HG03108 (cell line): ENCODE data around the gene RNF151.

Experiments
- ATAC-seq: cut with Tn5 transposase; IDR thresholded peaks from one replicate; pipeline ENCODE4 v1.9.1; 2021; ENCODE audit warnings: moderate library complexity; ENCODE audit not compliant: unreplicated experiment

Gene RNF151

DNA sequence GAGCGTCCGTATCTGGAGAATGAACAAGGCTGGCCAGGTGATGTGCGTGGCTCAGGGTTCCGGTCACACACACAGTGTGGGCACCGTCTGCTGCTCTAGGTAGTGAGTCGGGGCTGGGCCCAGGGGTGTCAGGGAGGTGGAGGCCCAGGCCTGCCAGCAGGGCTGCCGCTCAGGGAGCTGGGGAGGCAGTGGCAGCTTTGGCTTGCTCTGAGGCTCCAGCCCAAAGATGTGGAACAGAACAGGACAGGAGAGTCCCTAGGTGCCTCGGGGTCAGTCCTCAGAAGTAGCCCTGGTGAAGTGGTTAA, 9.5 kb downstream of the RNF151 start:
- no peak for ATAC-seq

- no peak for ATAC-seq
Measured at GRCh38 chr16:1976951-1977874, 10.6 kb downstream of the RNF151 start.

DNA sequence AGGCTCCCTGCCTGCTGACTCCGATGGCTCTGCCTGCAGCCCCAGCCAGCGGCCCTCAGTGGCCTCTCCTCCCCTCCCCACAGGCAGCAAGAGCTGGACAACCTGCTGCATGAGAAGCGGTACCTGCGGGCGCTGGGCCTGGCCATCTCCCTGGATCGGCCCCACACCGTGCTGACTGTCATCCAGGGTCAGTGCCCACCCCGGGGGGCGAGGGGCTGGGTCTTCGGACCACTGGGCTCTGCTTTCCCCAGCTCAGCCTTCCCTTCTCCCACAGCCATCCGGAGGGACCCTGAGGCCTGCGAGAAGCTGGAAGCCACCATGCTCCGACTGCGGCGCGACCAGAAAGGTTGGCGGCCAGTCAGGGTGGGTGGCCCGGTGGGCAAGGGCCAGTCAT, 11.2 kb downstream of the RNF151 start:
- no peak for ATAC-seq

- no peak for ATAC-seq
Measured at GRCh38 chr16:1978476-1979120, 11.9 kb downstream of the RNF151 start.

DNA sequence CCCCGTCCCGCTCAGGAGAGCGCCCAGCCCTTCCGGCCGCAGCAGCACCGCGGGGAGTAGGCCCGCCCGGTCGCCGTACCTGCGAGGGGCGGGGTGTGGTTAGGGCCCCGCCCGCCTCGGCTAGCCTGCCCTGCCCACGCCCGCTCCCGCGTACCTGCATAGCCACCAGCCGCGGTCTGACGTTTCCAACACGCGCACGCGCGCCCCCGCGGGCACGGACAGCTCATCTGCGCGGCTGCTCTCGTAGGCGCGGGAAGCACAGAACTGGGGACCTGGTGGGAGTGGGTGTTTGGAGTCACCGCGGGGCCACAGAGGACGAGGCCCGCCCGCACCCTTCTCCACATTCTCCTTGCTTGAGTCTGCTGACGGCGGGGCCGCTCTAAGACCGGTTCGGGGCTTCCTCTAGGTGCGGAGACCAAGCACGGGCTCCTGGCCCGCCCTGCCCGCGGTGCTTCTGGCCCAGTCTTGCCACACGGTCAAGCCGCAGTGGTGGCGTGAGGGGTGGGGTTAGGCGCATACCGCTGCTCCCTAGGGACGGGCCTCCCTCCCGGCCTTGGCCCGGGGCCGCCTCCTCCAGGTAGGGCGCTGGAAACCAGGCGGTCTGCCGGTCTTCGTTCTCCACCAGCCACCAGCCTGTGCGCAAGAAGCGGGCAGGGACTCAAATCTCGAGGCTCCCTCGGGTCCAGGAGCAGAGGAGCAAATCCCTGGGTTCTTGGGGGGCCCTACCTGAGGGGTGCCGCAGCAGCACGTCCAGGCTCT, 12.8 kb downstream of the RNF151 start:
- no peak for ATAC-seq

GRCh38 chr16:1980030-1980769, 13.5 kb downstream of the RNF151 start:
- ATAC-seq = no peak

DNA sequence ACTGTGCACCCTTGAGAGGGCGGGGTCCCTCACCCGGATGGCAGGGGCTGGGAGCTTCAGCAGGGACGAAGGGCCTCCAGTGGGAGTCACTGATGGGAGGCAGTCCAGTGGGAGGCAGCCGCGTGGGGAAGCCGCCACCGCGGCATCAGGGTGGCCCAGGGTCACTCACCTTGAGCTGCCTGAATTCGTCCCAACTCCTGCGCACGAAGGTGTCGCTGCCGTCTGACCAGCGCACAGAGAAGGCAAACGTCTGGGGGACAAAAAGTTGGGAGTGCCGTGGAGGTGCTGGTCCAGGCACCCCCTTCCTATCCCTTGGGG, 14.1 kb downstream of the RNF151 start:
- ATAC-seq = no peak

DNA sequence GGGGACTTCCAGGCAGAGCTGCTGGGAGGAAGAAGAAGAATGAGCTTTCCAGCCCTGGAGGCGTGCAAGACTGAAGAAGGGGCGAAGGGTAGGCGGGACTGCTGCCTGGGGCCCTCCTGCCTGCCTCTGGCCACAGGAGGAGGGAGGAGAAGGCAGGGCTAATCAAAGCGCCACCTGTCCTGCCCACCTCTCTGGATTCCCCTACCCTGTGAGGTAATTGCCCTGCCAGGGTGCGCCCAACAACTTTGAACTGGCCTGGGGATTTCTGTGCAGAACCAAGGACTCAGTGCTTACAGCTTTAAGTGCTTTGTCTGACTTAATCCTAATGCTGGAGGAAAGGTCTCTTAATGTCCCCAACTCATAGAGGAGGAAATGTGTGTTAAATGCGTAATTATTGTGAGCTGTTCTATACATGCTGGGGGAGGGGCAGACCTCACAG, 14.8 kb downstream of the RNF151 start, which contains the start of gene NOXO1:
NOXO1 (minus strand) TSS at position 72 of the 439 bp plus-strand sequence. CDS start 290 bp downstream, outside the sequence.
- no peak for ATAC-seq

DNA sequence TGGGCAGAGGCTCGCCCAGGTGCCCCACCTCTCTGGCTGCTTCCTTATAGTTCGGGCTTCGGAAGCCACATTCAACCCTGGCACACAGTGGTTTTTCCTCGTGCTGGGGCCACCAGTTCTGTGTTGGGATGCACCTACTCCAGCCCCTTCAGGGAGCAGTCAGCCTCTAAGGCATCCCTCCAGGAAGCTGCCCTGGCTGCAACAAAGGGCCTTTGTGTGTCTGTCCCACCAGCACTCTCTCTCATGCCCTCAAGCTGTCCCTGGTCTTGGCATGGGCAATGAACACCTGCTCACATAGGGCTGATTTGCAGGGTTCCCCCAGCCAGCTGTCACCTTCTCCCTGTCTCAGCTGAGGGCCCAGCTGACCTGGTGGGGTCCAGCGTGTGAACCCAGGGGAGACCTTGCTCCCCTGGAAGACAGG, 15.4 kb downstream of the RNF151 start:
- ATAC-seq = no peak

DNA sequence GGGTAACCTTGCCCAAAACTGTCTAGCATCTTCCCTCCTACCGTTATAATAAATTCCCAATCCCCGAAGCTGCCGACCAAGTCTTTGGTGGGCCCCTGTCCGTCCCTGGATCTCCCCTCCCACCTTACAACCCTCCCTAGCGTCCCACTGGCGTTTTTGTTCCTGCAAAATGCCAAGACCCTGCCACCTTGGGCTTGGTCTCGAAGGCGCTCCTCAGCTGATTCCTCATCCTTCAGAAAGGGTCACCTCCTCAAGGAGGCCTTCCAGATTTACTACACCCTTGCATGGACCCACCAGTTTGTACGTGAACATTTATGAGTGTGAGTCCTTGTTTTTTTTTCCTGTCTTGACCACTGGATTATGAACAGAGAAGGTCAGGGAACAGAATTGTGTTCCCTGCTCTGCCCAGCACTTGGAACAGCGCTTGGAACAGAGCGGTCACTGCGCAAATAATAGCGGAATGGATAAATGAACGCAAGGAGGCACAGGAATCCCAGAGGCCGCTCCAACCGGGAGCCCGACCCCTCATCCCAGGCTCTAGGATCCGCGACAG, 16.4 kb downstream of the RNF151 start:
- ATAC-seq = no peak

- ATAC-seq = peak; percentile 79
Measured at GRCh38 chr16:1983544-1984346, 17.1 kb downstream of the RNF151 start, which contains the start of gene GFER. Gene GFER (plus strand): TSS chr16:1984193. CDS start chr16:1984219, 26 bp downstream.

GRCh38 chr16:1984347-1985225, 17.9 kb downstream of the RNF151 start:
- no peak for ATAC-seq

- no peak for ATAC-seq
Measured at GRCh38 chr16:1985466-1986150, 19.0 kb downstream of the RNF151 start.

- ATAC-seq = no peak
Measured at GRCh38 chr16:1987198-1987597, 20.5 kb downstream of the RNF151 start.

GRCh38 chr16:1989209-1990100, 22.8 kb downstream of the RNF151 start, which contains the start of gene SYNGR3:
Gene SYNGR3 (plus strand): TSS chr16:1989970. CDS start chr16:1990103, 133 bp downstream.
- ATAC-seq = no peak

- ATAC-seq = no peak
Measured at GRCh38 chr16:1990101-1990350, 23.4 kb downstream of the RNF151 start.

- no peak for ATAC-seq
Measured at GRCh38 chr16:1990351-1991134, 23.9 kb downstream of the RNF151 start.
